Natural killer cell (primary cell): ENCODE data around the gene TOR1A. TPM values are rescaled to one million over a fixed set of nuclear protein-coding genes. Genes with fewer than 3 reads are reported as not detected.

Experiments
- ATAC-seq, 3 donors: fragments of 150-1000 bp in 2 of 3; fragments of 200-7000 bp in 1 of 3; cut with Tn5 transposase; 1 replicate in 1 of 3; 2 replicates in 2 of 3; pipeline ENCODE4 v1.10.0; 2021; ENCODE audit warnings: mild to moderate bottlenecking in 2 of 3, moderate library complexity in 2 of 3
- DNase-seq, 2 donors: peaks; one replicate each; pipeline versions ENCODE4 v3.0.0 to v3.0.0-alpha.2; 2013 to 2021; ENCODE audit warnings: mixed read lengths in 1 of 2
- H3K27ac ChIP-seq: one replicate; pipeline ENCODE4 v1.5.1; 2013; ENCODE audit warnings: mild to moderate bottlenecking, low read length
- H3K27me3 ChIP-seq: one replicate; pipeline ENCODE4 v1.6.1; 2013; ENCODE audit warnings: low read length; ENCODE audit not compliant: control insufficient read depth, insufficient read depth
- H3K36me3 ChIP-seq: one replicate; pipeline ENCODE4 v1.6.1; 2013; ENCODE audit warnings: low read length; ENCODE audit not compliant: control insufficient read depth, insufficient read depth
- H3K4me1 ChIP-seq: one replicate; pipeline ENCODE4 v1.6.1; 2013; ENCODE audit warnings: low read length; ENCODE audit not compliant: control insufficient read depth, insufficient read depth
- H3K4me3 ChIP-seq: one replicate; pipeline ENCODE4 v1.5.1; 2013; ENCODE audit warnings: low read length
- H3K9me3 ChIP-seq: one replicate; pipeline ENCODE4 v1.6.1; 2013; ENCODE audit warnings: low read length; ENCODE audit not compliant: control insufficient read depth, insufficient read depth
- H3K27ac Mint-ChIP-seq, 2 donors: one replicate each; pipeline ENCODE4 v1.8.0; 2022; ENCODE audit warnings: mild to moderate bottlenecking in 2 of 2, mixed read lengths in 2 of 2, moderate library complexity in 1 of 2
- H3K27me3 Mint-ChIP-seq, 2 donors: one replicate each; pipeline ENCODE4 v1.8.0; 2022; ENCODE audit warnings: low read depth in 2 of 2, mixed read lengths in 2 of 2
- H3K36me3 Mint-ChIP-seq: one replicate; pipeline ENCODE4 v1.8.0; 2022; ENCODE audit warnings: mixed read lengths
- H3K4me1 Mint-ChIP-seq, 2 donors: one replicate each; pipeline ENCODE4 v1.8.0; 2022; ENCODE audit warnings: mixed read lengths in 2 of 2
- H3K4me3 Mint-ChIP-seq: one replicate; pipeline ENCODE4 v1.8.0; 2022; ENCODE audit warnings: mild to moderate bottlenecking, moderate library complexity, mixed read lengths
- H3K9me3 Mint-ChIP-seq, 2 donors: one replicate each; pipeline ENCODE4 v1.8.0; 2022; ENCODE audit warnings: mixed read lengths in 2 of 2
- WGBS: methylation state at CpG from one replicate; pipeline ENCODE4 v1.1.7; 2013; ENCODE audit warnings: missing lambda C conversion rate; ENCODE audit not compliant: insufficient coverage; 5-methylcytosine and 5-hydroxymethylcytosine counted together
- intact Hi-C: fragments of 100-400 bp; cut with micrococcal nuclease; formaldehyde crosslinking; loops from one replicate; pipeline ENCODE4 v1.14.2; 2022
- total RNA-seq, 4 donors: library from RNA; stranded (reverse); fragments of 120-200 nt in 1 of 4; gene quantifications; one replicate each; pipeline versions ENCODE4 v1.2.3 to v1.2.4, GENCODE V29; 2013 to 2022
- TF ChIP-seq, protein P1 (sequence below): fragments of 200-600 bp; IDR thresholded peaks from one replicate; pipeline ENCODE4 v1.8.0; 2022; ENCODE audit warnings: antibody characterized with exemption

The TOR1A gene
- total RNA-seq, 3 donors from 2014 or later (not counting 1 experiment from before 2014, with no cell fraction given) = 26.1 to 36.4 (median 34.8) TPM

DNA sequence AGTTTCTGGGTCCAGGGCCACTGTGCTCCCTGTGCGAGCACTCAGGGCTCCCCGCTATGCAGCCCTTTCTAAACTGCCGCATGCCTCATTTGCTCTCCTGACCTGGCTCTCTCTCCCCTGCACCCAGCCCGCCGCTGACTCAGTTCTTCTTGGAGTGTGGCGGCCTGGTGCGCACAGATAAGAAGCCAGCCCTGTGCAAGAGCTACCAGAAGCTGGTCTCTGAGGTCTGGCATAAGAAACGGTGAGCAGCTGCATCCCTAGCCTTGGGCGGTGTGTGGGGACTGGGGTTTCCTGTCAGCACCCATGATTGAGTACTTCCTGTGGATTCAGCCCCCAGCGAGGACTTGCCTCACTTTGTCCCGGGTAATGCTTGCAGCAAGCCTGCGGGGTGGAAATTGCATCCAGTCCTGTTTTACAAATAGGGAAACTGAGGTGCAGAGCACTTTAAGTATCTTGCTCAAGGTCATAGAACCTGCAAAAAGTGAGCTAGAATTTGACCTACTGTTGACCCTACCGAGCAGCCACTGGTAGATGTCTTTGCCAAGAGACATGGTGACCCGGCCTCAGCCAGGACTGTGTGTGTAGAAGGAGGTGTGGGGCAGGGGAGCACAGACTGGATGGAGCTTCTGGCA lies 39.2 kb upstream of the TOR1A start:
- intact Hi-C loops = loop anchor here (10.0 kb wide), 1 partner anchor 1872 kb away; no protein-coding TSS in a partner anchor
- peak overlapping the region; percentile 50 for H3K4me3 Mint-ChIP-seq
- DNase-seq (peak; percentile 54 to 82), ATAC-seq (peak; percentile 87 to 88 (median 87))
- peaks cover 45 to 46% of the 10 kb centered on the region in 2 donors for H3K4me1 Mint-ChIP-seq
- H3K9me3 ChIP-seq = no peaks in the 10 kb centered on the region
- H3K9me3 Mint-ChIP-seq = no peaks in the 10 kb centered on the region
- no peaks in the 10 kb centered on the region for H3K36me3 Mint-ChIP-seq
- H3K27ac ChIP-seq = peak overlapping the region; percentile 21
- H3K4me3 ChIP-seq = no peak overlapping the region
- peaks cover 62% of the 10 kb centered on the region for H3K4me1 ChIP-seq
- H3K27ac Mint-ChIP-seq = peak overlapping the region; percentile 82 to 86
- 7% methylated on average over 14 of the region's 14 CpGs for WGBS
- H3K27me3 Mint-ChIP-seq = no peaks in the 10 kb centered on the region
- peaks cover 47% of the 10 kb centered on the region for H3K36me3 ChIP-seq
- H3K27me3 ChIP-seq = no peaks in the 10 kb centered on the region
- TF ChIP-seq, protein P1, sequence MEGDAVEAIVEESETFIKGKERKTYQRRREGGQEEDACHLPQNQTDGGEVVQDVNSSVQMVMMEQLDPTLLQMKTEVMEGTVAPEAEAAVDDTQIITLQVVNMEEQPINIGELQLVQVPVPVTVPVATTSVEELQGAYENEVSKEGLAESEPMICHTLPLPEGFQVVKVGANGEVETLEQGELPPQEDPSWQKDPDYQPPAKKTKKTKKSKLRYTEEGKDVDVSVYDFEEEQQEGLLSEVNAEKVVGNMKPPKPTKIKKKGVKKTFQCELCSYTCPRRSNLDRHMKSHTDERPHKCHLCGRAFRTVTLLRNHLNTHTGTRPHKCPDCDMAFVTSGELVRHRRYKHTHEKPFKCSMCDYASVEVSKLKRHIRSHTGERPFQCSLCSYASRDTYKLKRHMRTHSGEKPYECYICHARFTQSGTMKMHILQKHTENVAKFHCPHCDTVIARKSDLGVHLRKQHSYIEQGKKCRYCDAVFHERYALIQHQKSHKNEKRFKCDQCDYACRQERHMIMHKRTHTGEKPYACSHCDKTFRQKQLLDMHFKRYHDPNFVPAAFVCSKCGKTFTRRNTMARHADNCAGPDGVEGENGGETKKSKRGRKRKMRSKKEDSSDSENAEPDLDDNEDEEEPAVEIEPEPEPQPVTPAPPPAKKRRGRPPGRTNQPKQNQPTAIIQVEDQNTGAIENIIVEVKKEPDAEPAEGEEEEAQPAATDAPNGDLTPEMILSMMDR = no peak

DNA sequence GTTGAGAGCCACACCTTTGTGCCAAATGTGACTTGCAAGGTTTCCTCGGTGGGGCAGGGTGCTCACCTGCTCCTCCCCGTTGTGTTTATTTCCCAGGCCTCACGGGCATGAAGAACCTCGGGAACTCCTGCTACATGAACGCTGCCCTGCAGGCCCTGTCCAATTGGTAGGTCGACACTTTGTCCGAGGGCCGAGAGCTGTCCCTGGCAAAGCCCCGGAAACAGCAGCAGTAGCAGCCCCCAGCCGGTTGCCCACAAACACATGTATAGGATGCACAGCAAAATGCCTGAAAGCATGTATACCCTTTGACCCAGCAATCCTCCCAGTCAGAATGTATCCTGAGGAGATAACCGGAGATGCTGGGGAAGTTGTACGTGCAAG lies 37.5 kb upstream of the TOR1A start:
- no peak for DNase-seq
- Mint-ChIP-seq H3K4me1 (peaks cover 31 to 32% of the 10 kb centered on the region in 2 donors), H3K9me3 (no peaks in the 10 kb centered on the region), H3K4me3 (peak overlapping the region; percentile 59), H3K27me3 (no peaks in the 10 kb centered on the region), H3K27ac (peak overlapping the region; percentile 38 to 73), H3K36me3 (no peaks in the 10 kb centered on the region)
- 85% methylated on average over 12 of the region's 12 CpGs for WGBS
- ATAC-seq = no peak
- H3K9me3 ChIP-seq = no peaks in the 10 kb centered on the region
- peaks cover 57% of the 10 kb centered on the region for H3K36me3 ChIP-seq
- H3K4me1 ChIP-seq = peaks cover 45% of the 10 kb centered on the region
- intact Hi-C loops = loop anchor here (10.0 kb wide), 1 partner anchor 1873 kb away; no protein-coding TSS in a partner anchor
- H3K27ac ChIP-seq = no peak overlapping the region
- H3K27me3 ChIP-seq = no peaks in the 10 kb centered on the region
- no peak overlapping the region for H3K4me3 ChIP-seq
- TF ChIP-seq, protein P1 = no peak

DNA sequence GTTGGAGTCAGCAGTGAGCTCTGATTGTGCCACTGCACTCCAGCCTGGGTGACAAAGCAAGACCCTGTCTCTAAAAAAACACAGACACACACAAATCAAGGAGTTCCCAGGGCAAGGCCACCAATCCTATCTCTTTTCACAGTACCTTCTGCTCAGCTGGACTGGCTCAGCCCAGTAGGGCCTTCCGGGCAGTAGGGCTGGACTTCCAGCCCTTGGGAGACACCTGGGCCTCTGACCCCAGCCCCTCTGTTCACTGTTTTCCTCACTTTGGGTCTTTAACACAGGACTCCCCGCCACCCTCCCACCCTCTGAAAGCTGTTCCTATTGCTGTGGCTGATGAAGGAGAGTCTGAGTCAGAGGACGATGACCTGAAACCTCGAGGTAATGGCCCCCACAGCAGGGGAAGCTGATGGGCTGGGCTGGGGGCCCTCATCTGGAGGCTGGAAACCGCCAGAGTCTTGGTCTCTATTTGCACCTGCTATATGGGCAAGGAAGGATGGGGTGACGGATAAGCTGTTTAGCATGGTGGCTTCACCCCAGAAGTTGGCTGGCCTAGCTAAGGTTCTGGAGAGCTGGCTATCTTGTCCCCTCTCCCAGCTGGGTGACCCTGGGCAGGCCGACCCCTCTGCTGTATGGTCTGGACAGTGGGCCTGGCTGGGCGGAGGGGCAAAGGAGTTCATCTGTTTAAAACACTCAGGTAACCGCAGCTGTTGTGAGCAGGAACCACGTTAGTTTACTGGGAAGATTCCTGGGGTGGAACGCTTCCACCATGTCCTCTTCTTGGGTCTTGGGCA lies 36.9 kb upstream of the TOR1A start:
- Mint-ChIP-seq H3K27ac (peak overlapping the region in 1 of 2 donors; percentile 73), H3K9me3 (no peaks in the 10 kb centered on the region), H3K36me3 (no peaks in the 10 kb centered on the region), H3K4me3 (no peak overlapping the region), H3K27me3 (no peaks in the 10 kb centered on the region), H3K4me1 (peaks cover 26 to 28% of the 10 kb centered on the region in 2 donors)
- ATAC-seq (no peak), DNase-seq (no peak)
- TF ChIP-seq, protein P1 = no peak
- no peak overlapping the region for H3K27ac ChIP-seq
- intact Hi-C loops = loop anchor here (10.0 kb wide), 1 partner anchor 1874 kb away; no protein-coding TSS in a partner anchor
- H3K27me3 ChIP-seq = no peaks in the 10 kb centered on the region
- H3K4me3 ChIP-seq = no peak overlapping the region
- H3K9me3 ChIP-seq = no peaks in the 10 kb centered on the region
- WGBS = 66% methylated on average over 10 of the region's 11 CpGs
- peaks cover 56% of the 10 kb centered on the region for H3K36me3 ChIP-seq
- H3K4me1 ChIP-seq = peaks cover 39% of the 10 kb centered on the region
